ENCODE measurements around the gene THAP7.

Gene THAP7

GRCh38 chr22:20994128-20994901 lies 7.6 kb downstream of the THAP7 start:
- in situ Hi-C loops (cut with HindIII; ENCODE audit: low sequenced_read_pairs): no loop called here

GRCh38 chr22:20993304-20994127 lies 8.4 kb downstream of the THAP7 start:
- in situ Hi-C loops (cut with HindIII; ENCODE audit: low sequenced_read_pairs): no loop called here

GRCh38 chr22:20992456-20993303 lies 9.2 kb downstream of the THAP7 start:
- in situ Hi-C loops (cut with HindIII; ENCODE audit: low sequenced_read_pairs): no loop called here

- in situ Hi-C loops (cut with HindIII; ENCODE audit: low sequenced_read_pairs): no loop called here
Observed at GRCh38 chr22:20992056-20992442, 9.9 kb downstream of the THAP7 start.

- in situ Hi-C loops (cut with HindIII; ENCODE audit: low sequenced_read_pairs): no loop called here
Observed at GRCh38 chr22:20991252-20992055, 10.5 kb downstream of the THAP7 start.

GRCh38 chr22:20990184-20991180 lies 11.4 kb downstream of the THAP7 start:
- in situ Hi-C loops (cut with HindIII; ENCODE audit: low sequenced_read_pairs): no loop called here

- in situ Hi-C loops (cut with HindIII; ENCODE audit: low sequenced_read_pairs): no loop called here
Observed at GRCh38 chr22:20989323-20990138, 12.4 kb downstream of the THAP7 start.

GRCh38 chr22:20988573-20989322 lies 13.2 kb downstream of the THAP7 start:
- in situ Hi-C loops (cut with HindIII; ENCODE audit: low sequenced_read_pairs): no loop called here

GRCh38 chr22:20987375-20987774 lies 14.5 kb downstream of the THAP7 start:
- in situ Hi-C loops (cut with HindIII; ENCODE audit: low sequenced_read_pairs): no loop called here

GRCh38 chr22:20986365-20986764 lies 15.6 kb downstream of the THAP7 start:
- in situ Hi-C loops (cut with HindIII; ENCODE audit: low sequenced_read_pairs): no loop called here

- in situ Hi-C loops (cut with HindIII; ENCODE audit: low sequenced_read_pairs): no loop called here
Observed at GRCh38 chr22:20985720-20986119, 16.2 kb downstream of the THAP7 start.

GRCh38 chr22:20983081-20983771 lies 18.7 kb downstream of the THAP7 start:
- in situ Hi-C loops (cut with HindIII; ENCODE audit: low sequenced_read_pairs): no loop called here

GRCh38 chr22:20982563-20982882 lies 19.4 kb downstream of the THAP7 start:
- in situ Hi-C loops (cut with HindIII; ENCODE audit: low sequenced_read_pairs): no loop called here

GRCh38 chr22:20981787-20982562 lies 19.9 kb downstream of the THAP7 start, which contains the start of gene LZTR1:
LZTR1 (plus strand) TSS chr22:20982297; CDS start chr22:20982372, 75 bp downstream.
- in situ Hi-C loops (cut with HindIII; ENCODE audit: low sequenced_read_pairs): no loop called here

- in situ Hi-C loops (cut with HindIII; ENCODE audit: low sequenced_read_pairs): no loop called here
Observed at GRCh38 chr22:20980938-20981722, 20.8 kb downstream of the THAP7 start.

- in situ Hi-C loops (cut with HindIII; ENCODE audit: low sequenced_read_pairs): no loop called here
Observed at GRCh38 chr22:20980523-20980922, 21.4 kb downstream of the THAP7 start.
